ENCODE results near the gene FAM228A. TPM values are rescaled to one million over a fixed set of nuclear protein-coding genes. Genes with fewer than 3 reads are reported as not detected.

The FAM228A gene
- total RNA-seq, 1 donor from 2014 or later, result not detected

- Mint-ChIP-seq H3K4me1 (peaks cover 15% of the 10 kb centered on the region), H3K27ac (no peak overlapping the region), H3K27me3 (ENCODE audit: insufficient read depth, low read depth) (peaks cover 3% of the 10 kb centered on the region), H3K9me3 (peaks cover 15% of the 10 kb centered on the region), H3K4me3 (no peak overlapping the region), H3K36me3 (no peaks in the 10 kb centered on the region)
- H3K4me2 ChIP-seq, result no peak overlapping the region
- peaks cover 10% of the 10 kb centered on the region for H3K4me1 ChIP-seq
- H3K27me3 ChIP-seq, result no peaks in the 10 kb centered on the region
- no peak overlapping the region for H3K4me3 ChIP-seq
- no peaks in the 10 kb centered on the region for H4K20me1 ChIP-seq (ENCODE audit: low read depth)
- no peaks in the 10 kb centered on the region for H3K9me3 ChIP-seq (ENCODE audit: low read depth)
- no peak overlapping the region for H2AFZ ChIP-seq (replicated peaks)
- H3K27ac ChIP-seq, result no peak overlapping the region
- H3F3A ChIP-seq (ENCODE audit: low read depth), result no peaks in the 10 kb centered on the region
- H3K36me3 ChIP-seq, result no peaks in the 10 kb centered on the region
- no peak for DNase-seq (ENCODE audit: low spot score)
- TF ChIP-seq EZH2 (IDR thresholded peaks at IDR 0.05) (no peak), EZH2phosphoT487 (IDR thresholded peaks at IDR 0.05) (no peak), CTCF (IDR thresholded peaks at IDR 0.05) (no peak)
- no peak overlapping the region for H3K9ac ChIP-seq
- no peaks in the 10 kb centered on the region for H3K79me2 ChIP-seq (ENCODE audit: low read depth)
These were observed 8.7 kb downstream of the FAM228A start for GRCh38 chr2:24183366-24184069.

DNA sequence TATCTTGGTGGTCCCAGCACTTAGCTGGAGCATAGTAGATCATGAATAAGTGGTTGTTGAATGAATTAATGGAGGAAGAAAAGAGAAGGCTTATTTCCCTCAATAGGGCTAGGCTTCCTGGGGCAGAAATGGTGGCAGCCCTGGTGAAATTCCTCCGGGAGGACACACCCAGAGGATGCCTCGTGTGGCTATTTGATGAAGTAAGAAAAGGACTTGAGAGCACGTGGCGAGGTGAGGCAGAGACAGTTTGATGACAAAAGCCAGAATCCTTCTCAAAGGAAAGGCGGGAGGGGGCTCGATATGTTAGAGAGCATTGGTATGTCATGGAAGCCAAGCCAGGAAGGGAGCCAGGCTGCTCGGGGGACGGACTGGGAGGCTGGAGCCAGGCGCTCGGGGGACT is 14.7 kb downstream of the FAM228A start:
- no peak overlapping the region for H3K4me2 ChIP-seq
- Mint-ChIP-seq H3K27ac (no peak overlapping the region), H3K4me1 (no peaks in the 10 kb centered on the region), H3K9me3 (peaks cover 18% of the 10 kb centered on the region), H3K4me3 (no peak overlapping the region), H3K27me3 (ENCODE audit: insufficient read depth, low read depth) (peaks cover 6% of the 10 kb centered on the region), H3K36me3 (no peaks in the 10 kb centered on the region)
- peaks cover 5% of the 10 kb centered on the region for H3K4me1 ChIP-seq
- TF ChIP-seq CTCF (IDR thresholded peaks at IDR 0.05), result no peak
- no peak for TF ChIP-seq EZH2phosphoT487 (IDR thresholded peaks at IDR 0.05)
- H3K9me3 ChIP-seq (ENCODE audit: low read depth), result no peaks in the 10 kb centered on the region
- DNase-seq (ENCODE audit: low spot score), result no peak
- no peaks in the 10 kb centered on the region for H3K36me3 ChIP-seq
- no peaks in the 10 kb centered on the region for H3K79me2 ChIP-seq (ENCODE audit: low read depth)
- no peak overlapping the region for H3K4me3 ChIP-seq
- no peak overlapping the region for H3K27ac ChIP-seq
- no peaks in the 10 kb centered on the region for H4K20me1 ChIP-seq (ENCODE audit: low read depth)
- H3F3A ChIP-seq (ENCODE audit: low read depth), result no peaks in the 10 kb centered on the region
- H2AFZ ChIP-seq (replicated peaks), result peak overlapping the region; percentile 82
- no peaks in the 10 kb centered on the region for H3K27me3 ChIP-seq
- H3K9ac ChIP-seq, result no peak overlapping the region

GRCh38 chr2:24190503-24190902 is 15.7 kb downstream of the FAM228A start:
- no peak overlapping the region for H3K4me3 Mint-ChIP-seq
- Histone ChIP-seq H3F3A (ENCODE audit: low read depth) (no peaks in the 10 kb centered on the region), H3K36me3 (no peaks in the 10 kb centered on the region), H3K9me3 (ENCODE audit: low read depth) (no peaks in the 10 kb centered on the region), H3K79me2 (ENCODE audit: low read depth) (no peaks in the 10 kb centered on the region), H4K20me1 (ENCODE audit: low read depth) (no peaks in the 10 kb centered on the region), H3K27me3 (no peaks in the 10 kb centered on the region), H3K4me1 (peaks cover 5% of the 10 kb centered on the region), H2AFZ (replicated peaks) (peak overlapping the region; percentile 82), H3K9ac (no peak overlapping the region), H3K27ac (no peak overlapping the region), H3K4me3 (no peak overlapping the region), H3K4me2 (no peak overlapping the region)
- no peak for DNase-seq (ENCODE audit: low spot score)
- peaks cover 6% of the 10 kb centered on the region for H3K27me3 Mint-ChIP-seq (ENCODE audit: insufficient read depth, low read depth)
- no peaks in the 10 kb centered on the region for H3K36me3 Mint-ChIP-seq
- H3K27ac Mint-ChIP-seq, result no peak overlapping the region
- H3K9me3 Mint-ChIP-seq, result peaks cover 16% of the 10 kb centered on the region
- no peak for TF ChIP-seq CTCF (IDR thresholded peaks at IDR 0.05)
- TF ChIP-seq EZH2phosphoT487 (IDR thresholded peaks at IDR 0.05), result no peak
- TF ChIP-seq EZH2 (IDR thresholded peaks at IDR 0.05), result no peak
- H3K4me1 Mint-ChIP-seq, result no peaks in the 10 kb centered on the region
